Measurements from ENCODE around the gene CPNE7. TPM values are rescaled to one million over a fixed set of nuclear protein-coding genes. Genes with fewer than 3 reads are reported as not detected.

CPNE7 gene
- total and polyA plus RNA-seq, 2 of the 13 experiments (the other 11 are each of a cell fraction or from before 2014, with no cell fraction given): 0.59 TPM; not detected in 1

DNA sequence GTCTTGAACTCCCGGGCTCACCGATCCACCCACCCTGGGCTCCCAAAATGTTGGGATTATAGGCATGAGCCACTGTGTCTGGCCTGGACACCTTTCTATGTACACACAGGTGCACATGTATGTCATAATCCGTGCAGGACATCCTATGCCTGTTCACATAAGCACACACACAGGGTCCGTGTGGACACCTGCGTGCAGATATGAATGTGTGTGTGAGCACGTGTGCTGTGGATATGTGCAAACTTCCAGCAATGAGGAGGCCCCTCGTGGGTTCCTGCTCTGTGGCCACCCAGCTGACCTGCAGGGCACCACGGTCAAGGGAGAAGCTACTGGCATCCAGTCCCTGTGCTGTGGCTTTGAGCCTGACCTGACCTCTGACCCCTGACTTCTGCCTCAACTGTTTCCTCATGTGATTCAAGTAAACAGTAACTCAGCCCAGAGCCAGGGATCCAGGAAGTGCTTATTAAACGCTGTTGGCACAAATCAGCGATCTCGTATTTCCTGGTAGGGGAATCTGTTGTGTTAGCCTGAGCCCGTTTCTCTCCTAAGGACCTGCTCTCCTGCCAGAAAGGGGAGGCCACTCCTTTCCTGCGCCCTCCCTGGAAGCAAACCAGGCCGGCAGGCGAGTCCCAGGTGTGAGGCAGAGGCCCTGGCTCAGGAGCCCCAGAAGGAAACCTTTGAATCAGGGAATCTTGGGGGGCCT is 6.5 kb downstream of the CPNE7 start (continued):
- TF ChIP-seq, protein P1, sequence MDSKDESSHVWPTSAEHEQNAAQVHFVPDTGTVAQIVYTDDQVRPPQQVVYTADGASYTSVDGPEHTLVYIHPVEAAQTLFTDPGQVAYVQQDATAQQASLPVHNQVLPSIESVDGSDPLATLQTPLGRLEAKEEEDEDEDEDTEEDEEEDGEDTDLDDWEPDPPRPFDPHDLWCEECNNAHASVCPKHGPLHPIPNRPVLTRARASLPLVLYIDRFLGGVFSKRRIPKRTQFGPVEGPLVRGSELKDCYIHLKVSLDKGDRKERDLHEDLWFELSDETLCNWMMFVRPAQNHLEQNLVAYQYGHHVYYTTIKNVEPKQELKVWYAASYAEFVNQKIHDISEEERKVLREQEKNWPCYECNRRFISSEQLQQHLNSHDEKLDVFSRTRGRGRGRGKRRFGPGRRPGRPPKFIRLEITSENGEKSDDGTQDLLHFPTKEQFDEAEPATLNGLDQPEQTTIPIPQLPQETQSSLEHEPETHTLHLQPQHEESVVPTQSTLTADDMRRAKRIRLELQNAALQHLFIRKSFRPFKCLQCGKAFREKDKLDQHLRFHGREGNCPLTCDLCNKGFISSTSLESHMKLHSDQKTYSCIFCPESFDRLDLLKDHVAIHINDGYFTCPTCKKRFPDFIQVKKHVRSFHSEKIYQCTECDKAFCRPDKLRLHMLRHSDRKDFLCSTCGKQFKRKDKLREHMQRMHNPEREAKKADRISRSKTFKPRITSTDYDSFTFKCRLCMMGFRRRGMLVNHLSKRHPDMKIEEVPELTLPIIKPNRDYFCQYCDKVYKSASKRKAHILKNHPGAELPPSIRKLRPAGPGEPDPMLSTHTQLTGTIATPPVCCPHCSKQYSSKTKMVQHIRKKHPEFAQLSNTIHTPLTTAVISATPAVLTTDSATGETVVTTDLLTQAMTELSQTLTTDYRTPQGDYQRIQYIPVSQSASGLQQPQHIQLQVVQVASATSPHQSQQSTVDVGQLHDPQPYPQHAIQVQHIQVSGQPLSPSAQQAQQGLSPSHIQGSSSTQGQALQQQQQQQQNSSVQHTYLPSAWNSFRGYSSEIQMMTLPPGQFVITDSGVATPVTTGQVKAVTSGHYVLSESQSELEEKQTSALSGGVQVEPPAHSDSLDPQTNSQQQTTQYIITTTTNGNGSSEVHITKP (CRISPR knock-in tag; IDR thresholded peaks at IDR 0.05; ENCODE audit: low read depth): no peak
- TF ChIP-seq ZNF691 (CRISPR knock-in tag; IDR thresholded peaks at IDR 0.05; ENCODE audit: borderline replicate concordance, low read depth): no peak; the same call in 1 of the 2 replicates
- no peak for TF ChIP-seq KLF12 (CRISPR knock-in tag; IDR thresholded peaks at IDR 0.05; ENCODE audit: borderline replicate concordance)
- TF ChIP-seq BCL3 (CRISPR knock-in tag; IDR thresholded peaks at IDR 0.05): no peak
- no peak for TF ChIP-seq MAFK (conservative IDR thresholded peaks at IDR 0.05 in 1 of 2, IDR thresholded peaks at IDR 0.05 in 1 of 2; ENCODE audit: low read length in 2 of 2)
- no peak for TF ChIP-seq ZNF616 (CRISPR knock-in tag; IDR thresholded peaks at IDR 0.05; ENCODE audit: low read depth)
- TF ChIP-seq ZNF264 (CRISPR knock-in tag; IDR thresholded peaks at IDR 0.05): no peak
- 0 out of 2 replicates have a peak, but pooled peaks have one; percentile 43 for TF ChIP-seq CHCHD3 (CRISPR knock-in tag; IDR thresholded peaks at IDR 0.05)
- no peak for TF ChIP-seq NFRKB (IDR thresholded peaks at IDR 0.05)
- peak; percentile 42; the same call in 1 of the 2 replicates for TF ChIP-seq ETV5 (CRISPR knock-in tag; IDR thresholded peaks at IDR 0.05; ENCODE audit: borderline replicate concordance)
- TF ChIP-seq ZNF296 (CRISPR knock-in tag; conservative IDR thresholded peaks at IDR 0.05): no peak
- no peak for TF ChIP-seq CBX2 (IDR thresholded peaks at IDR 0.05; ENCODE audit: low read depth, low read length)
- no peak for TF ChIP-seq CBX2 (CRISPR knock-in tag; IDR thresholded peaks at IDR 0.05; ENCODE audit: low read depth)
- TF ChIP-seq HOXD1 (CRISPR knock-in tag; IDR thresholded peaks at IDR 0.05): no peak
- TF ChIP-seq BCL6 (CRISPR knock-in tag; IDR thresholded peaks at IDR 0.05): peak; percentile 56
- TF ChIP-seq THAP11 (CRISPR knock-in tag; IDR thresholded peaks at IDR 0.05): 0 out of 2 replicates have a peak, but pooled peaks have one; percentile 26
- TF ChIP-seq ZNF124 (CRISPR knock-in tag; IDR thresholded peaks at IDR 0.05): no peak
- TF ChIP-seq NRL (CRISPR knock-in tag; IDR thresholded peaks at IDR 0.05; ENCODE audit: borderline replicate concordance): no peak
- no peak for TF ChIP-seq SIN3B (IDR thresholded peaks at IDR 0.05; ENCODE audit: low read length)
- TF ChIP-seq, protein P2, sequence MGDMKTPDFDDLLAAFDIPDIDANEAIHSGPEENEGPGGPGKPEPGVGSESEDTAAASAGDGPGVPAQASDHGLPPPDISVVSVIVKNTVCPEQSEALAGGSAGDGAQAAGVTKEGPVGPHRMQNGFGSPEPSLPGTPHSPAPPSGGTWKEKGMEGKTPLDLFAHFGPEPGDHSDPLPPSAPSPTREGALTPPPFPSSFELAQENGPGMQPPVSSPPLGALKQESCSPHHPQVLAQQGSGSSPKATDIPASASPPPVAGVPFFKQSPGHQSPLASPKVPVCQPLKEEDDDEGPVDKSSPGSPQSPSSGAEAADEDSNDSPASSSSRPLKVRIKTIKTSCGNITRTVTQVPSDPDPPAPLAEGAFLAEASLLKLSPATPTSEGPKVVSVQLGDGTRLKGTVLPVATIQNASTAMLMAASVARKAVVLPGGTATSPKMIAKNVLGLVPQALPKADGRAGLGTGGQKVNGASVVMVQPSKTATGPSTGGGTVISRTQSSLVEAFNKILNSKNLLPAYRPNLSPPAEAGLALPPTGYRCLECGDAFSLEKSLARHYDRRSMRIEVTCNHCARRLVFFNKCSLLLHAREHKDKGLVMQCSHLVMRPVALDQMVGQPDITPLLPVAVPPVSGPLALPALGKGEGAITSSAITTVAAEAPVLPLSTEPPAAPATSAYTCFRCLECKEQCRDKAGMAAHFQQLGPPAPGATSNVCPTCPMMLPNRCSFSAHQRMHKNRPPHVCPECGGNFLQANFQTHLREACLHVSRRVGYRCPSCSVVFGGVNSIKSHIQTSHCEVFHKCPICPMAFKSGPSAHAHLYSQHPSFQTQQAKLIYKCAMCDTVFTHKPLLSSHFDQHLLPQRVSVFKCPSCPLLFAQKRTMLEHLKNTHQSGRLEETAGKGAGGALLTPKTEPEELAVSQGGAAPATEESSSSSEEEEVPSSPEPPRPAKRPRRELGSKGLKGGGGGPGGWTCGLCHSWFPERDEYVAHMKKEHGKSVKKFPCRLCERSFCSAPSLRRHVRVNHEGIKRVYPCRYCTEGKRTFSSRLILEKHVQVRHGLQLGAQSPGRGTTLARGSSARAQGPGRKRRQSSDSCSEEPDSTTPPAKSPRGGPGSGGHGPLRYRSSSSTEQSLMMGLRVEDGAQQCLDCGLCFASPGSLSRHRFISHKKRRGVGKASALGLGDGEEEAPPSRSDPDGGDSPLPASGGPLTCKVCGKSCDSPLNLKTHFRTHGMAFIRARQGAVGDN (CRISPR knock-in tag; IDR thresholded peaks at IDR 0.05): peak; percentile 80
- TF ChIP-seq MATR3 (CRISPR knock-in tag; IDR thresholded peaks at IDR 0.05): no peak

All from HepG2 (cell line).